Stimulated activated naive CD4-positive, alpha-beta T cell treated with Interleukin-2 at 50 U/mL for 16 hours (primary cell): ENCODE data around the gene HTR4.
"Not testable (repeated sequence)": the region's sequence is repeated elsewhere in the genome, so short reads cannot be mapped to it uniquely, and the experiment has no call there.

Source experiments
- DNase-seq: peaks from one replicate; lab custom pipeline; 2025; lab: John Stamatoyannopoulos, UW

HTR4 gene

DNA sequence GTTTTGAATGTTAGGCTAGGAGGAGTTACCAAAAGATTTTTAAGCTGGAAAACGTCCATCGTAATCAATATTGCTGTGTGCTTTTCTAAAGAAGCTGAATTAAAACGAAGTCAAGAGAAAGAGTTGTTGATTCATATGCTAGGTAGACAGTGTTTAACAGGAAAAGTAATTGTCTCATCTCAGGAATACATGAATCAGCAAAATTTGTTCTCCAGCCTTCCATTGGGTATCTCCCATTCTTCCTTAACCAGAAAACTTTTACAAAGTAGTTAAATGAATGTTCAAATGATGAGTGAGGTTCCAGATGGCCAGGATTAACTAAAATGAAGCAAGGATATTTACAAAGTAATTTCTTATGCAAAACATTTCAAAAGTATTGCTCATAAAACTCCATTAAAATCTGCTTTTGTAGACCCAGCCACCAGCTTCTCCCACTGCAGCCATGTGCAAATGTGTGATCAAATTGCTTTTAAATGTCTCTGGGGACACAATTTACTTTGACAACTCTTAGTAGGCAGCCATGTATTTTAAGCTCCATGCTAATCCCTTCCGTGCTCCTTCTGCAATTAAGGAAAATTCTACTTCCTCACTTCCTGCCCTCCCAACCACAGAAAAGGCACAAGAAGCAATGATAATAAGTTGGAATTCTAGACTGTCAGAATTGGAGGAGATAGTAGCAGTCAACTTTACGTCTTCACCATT lies 121.2 kb downstream of the HTR4 start:
- DNase-seq: no peak

DNA sequence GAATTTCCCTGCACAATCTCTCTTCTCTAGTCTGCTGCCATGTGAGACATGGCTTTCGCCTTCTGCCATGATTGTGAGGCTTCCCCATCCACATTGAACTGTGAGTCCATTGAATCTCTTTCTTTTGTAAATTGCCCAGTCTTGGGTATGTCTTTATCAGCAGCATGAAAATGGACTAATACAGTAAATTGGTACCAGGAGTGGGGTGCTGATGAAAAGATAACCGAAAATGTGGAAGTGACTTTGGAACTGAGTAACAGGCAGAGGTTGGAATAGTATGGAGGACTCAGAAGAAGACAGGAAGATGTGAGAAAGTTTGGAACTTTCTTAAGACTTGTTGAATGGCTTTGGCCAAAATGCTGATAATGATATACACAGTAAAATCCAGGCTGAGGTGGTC lies 124.9 kb downstream of the HTR4 start:
- not testable (repeated sequence) for DNase-seq

DNA sequence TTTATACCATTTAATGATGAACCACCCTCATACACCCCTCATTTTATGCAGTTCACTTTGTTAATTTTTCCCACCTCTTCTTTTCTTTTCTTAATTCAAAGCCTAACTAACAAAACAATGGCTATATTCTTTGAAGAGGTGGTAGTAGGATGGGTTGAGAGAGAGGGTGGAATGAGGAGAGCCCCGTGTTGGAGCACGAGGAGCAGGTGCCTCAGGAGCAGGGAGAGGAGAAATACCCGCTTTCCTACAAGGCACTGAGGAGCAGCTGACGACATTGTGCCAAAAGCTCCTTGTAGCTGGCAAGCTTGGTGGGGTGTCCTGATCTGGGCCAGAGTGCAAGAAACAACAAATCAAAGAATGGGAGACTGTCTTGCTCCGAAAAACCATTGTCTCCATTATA lies 129.6 kb downstream of the HTR4 start:
- no peak for DNase-seq

DNA sequence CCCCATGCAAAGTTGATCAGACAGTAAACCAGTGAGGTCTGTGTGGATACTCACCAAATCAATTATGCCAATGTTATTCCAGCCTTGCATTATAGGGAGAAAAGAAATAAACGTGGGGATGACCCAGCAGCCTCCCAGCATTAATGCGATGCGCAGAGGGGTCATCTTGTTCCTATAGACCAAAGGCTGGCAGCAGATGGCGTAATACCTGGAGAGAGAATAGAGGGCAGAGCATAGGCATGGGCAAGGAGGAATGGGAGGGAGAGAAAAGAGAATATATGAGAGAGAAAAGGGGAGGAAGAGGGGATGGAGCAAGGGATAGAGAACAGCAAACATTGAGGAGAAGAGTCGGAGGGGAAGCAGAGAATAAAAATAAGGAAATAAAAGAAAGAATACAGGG lies 131.2 kb downstream of the HTR4 start:
- no peak for DNase-seq

DNA sequence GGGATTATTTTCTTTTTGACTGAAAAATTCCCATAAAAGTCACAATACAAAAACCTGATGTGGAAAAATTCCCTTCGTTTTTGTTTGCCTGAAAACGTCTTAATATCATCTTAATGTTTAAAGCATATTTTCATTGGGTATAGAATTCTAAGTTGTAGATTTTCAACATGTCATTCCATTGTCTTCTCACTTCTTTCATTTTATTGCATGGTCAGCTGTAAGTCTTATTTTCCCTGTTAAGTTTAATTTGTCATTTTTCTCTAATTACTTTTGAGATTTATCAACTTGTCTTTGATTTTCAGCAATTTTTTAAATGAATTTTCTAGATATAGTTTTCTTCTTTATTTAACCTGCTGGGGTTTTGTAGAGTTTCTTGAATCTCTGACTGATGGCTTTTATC lies 138.9 kb downstream of the HTR4 start:
- no peak for DNase-seq

DNA sequence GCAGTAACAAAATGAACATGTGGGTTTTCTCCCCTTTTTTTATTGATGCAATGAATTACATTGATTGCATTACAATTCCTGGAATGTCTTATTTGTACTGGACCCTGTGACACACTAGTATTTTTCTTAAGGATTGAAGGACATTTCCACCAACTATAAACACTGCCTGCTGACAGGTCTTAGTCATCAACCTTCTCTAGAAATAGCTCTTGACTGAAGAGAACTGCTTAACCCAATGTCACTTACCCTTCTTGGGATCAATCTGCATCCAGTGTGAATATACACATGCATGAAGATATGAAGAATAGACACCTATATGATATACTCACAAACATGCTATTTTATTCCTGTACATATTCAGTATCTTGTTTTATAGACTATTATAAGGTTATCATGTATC lies 140.0 kb downstream of the HTR4 start:
- no peak for DNase-seq

DNA sequence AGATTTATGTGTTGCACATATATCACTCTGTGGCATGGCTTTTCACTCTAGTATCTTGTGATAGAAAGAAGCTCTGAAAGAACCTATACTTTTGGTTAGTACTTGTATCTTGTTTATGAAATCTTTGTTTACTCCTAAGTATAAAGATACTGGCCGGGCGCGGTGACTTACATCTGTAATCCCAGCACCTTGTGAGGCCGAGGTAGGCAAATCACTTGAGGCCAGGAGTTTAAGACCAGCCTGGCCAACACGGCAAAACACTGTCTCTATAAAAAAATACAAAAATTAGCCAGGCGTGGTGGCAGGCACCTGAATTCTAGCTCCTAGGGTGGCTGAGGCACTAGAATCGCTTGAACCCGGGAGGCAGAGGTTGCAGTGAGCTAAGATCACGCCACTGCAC lies 141.8 kb downstream of the HTR4 start:
- no peak for DNase-seq

DNA sequence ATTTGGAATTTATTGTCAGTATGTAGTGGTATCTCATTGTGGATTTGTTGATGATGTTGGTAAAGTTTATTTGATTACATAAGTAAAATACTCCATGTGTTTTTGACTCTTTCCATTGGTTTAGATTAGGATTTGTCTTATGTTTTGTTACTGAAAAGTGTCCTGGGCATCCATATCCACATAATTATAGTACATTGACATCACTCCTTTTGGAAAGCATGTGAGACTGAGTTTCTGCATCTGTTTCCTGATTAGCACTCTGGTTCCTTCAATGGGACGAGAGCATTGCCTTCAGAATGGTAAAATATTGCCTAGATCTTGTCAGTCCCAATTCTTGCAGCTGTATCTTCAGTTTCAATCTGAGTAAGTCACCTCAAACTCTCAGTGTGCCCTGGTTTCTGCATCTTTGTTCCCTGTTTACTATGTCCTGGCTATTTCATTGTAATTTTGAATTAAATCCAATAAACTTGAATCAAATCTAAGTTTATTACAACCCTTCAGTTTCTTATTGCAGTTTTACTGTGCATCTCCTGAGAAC lies 142.4 kb downstream of the HTR4 start:
- no peak for DNase-seq

DNA sequence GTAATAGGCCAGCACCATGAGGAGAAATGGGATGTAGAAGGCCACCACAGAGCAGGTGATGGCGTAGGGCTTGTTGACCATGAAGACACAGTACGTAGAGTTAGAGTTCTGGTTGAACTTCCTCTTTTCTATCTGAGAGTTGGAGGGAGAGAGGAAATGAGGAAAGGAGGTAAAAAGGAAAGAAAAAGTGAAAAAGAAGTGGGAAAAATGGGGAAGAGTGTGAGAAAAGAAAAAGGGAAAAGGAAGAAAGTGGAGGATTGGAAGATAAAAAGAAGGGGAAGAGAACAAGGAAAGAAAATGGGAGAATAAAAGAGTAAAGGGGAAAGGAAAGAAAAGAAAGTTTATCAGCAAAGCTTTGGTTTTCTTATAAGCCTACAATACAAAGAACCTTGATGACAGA lies 144.4 kb downstream of the HTR4 start:
- no peak for DNase-seq

DNA sequence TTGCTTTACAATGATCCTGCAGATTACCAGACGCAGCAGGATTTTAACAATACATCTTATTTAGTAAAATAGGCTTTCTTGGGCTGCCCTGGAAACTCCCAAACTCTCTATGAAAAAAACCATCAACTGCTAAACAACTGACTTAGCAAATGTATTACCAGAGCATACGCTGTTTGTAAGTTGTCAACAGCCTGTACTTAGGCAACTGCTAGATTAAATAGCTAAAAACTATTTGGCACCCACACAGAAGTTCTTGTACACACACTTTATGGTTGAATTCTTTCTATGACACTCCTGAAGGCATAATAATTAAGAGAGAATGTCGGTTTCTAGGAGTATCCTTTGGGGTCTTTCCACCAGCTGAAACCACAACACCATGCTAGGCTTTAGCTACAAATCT lies 146.7 kb downstream of the HTR4 start:
- no peak for DNase-seq

DNA sequence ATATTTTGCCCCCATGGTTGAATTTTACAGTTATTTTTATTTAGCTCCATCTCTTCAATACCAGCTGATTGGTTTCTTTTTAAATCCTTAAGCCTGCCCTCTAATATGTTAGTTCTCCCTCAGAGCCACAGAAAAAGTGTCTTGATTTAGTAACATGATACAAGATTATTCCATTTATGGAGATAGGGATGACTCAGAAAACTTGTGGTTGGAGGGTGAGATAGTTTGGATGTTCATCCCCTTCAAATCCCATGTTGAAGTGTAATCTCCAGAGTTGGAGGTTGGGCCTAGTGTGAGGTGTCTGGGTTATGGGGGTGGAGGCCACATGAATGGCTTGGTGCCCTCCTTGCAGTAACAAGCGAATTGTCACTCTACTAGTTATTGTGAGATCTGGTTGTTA lies 154.9 kb downstream of the HTR4 start:
- DNase-seq: no peak

DNA sequence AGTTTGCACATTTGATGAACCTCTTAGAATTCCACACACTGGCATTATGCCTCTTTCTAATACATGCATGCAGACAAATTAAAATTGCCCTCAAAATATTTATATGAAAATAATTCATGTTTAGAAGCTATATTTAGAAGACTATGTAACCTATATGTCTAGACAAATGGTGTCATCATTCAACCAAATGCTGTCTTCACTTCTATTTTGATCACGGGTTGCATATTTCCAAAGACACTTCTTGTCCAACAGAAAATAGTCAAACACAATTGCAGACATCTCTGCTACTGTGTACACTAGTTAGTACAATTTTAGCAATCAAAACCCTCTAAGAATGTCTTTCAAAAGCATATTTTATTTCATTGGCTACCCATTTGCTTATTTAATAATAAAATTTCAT lies 156.6 kb downstream of the HTR4 start:
- no peak for DNase-seq

DNA sequence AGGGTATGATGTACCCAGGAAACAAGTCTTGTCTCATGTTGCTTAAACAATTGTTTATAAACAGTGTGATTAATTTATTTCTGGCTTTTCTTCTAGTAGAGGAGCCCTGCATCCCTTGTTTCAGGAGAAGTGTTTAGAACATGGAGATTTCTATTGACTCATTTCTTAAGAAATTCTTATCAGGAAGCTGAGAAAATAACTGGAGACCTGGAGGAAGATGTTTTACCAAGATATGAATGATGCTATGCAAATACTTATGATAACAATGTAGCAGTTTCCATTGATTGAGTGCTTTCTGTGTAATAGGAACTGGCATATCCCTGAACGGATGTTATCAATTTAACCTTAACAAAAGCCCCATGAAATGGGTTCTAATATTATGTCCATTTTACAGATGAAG lies 162.0 kb downstream of the HTR4 start:
- DNase-seq: no peak

DNA sequence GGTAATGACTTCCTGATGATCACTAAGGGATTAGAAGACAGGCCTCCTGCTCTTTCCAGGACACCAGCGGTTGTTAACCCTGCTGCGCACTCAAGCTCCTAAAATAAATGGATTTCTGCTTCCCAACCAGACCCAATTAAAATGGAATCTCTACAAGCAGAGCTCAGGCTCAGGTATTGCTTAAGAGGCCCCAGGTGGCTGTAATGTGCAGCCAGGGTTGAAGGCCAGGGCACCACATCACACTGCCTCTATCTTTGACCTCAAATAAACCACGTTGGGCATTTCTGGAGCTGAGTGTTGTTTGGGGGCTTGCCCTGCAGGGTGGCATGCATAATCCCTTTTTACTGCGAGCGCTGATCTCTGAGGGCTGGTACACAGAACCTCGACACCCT lies 162.5 kb downstream of the HTR4 start:
- DNase-seq: no peak

DNA sequence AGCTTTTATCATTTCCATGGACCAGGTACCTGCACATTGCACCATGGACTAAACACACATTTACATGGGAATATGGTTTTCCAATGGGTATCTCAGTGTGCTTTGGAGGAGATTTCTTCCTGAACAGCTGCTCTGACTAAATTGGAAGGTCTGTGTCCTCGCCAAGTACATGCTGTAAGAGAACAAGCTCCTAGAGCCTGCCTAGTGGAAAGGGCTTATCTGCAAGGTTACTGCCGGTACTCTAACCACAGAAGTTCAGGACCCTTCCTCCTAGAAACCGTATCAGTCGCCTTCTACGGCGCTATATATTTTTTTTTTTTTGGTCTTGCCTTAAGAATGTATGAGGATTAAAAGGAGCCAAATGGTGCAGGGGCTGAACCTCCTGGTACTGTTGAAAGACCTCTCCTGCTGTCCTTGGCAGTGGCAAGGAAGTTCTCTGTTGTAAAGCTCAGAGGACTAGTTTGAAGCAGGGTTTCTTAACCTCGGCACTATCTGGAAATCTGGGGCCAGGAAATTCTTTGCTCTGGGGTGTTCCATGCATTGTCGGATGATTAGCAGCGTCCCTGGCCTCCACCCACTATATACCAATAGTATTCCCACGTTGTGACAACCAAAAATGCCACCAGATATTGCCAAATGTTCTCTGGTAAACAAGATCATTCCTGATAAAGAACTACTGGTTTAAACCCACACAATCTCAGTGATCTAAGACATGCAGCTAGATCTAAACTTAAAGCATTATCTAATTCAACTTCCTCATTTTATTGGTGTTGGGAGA lies 163.1 kb downstream of the HTR4 start:
- DNase-seq: no peak

DNA sequence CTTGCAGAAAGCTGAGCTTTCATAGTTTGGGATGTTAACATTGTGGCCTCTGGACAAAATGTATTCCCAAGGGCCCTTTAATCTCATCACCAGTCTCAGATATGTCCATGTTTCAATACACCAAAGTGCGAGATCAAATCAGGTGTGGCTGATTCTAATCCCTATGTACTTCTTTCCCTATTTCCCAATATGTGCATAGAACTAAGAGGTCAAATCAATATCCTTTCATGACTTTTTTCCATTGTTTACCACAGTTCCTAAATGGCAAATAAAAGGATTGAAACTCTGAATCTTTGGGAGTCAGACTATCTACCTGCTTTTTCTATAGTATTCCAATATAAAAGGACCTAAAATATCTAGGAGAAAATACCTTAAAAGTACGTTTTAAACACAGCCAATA lies 165.6 kb downstream of the HTR4 start:
- DNase-seq: no peak

DNA sequence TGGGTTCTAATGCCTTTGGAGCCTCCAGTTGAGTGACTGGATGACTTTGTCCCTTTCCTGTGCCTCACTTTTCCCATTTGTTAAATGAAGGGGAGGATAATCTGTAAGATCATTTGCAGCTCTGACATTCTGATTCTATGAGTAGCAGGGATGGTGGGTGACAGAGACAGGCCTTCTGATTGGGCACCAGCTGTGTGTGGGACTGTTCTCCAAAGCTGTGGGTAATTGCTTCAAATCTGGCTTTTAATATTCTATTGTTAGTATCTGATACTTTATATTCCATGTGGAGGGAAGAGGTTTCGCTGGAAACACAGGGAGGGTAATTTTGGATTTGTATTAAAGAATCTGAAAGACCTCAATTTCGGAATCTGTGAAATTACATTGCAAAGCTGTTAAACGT lies 167.9 kb downstream of the HTR4 start:
- DNase-seq: no peak

DNA sequence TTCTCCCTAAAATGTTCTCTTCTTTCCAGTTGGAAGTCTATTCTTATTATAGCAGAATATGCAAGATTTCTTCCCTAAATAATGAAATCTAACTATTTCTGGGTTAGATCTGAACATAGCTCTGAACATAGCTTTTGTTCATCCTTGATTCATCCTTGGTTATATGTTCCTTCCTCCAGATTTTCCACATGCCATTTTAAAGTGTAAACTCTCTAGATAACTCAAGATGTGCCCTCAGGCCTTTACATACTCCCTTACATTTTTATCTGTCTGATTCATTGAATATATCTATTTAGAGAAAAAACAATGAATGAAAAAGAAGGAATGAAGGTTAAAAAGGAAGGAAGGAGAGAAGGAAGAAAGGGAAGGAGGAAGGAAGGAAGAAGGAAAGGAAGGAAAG lies 169.7 kb downstream of the HTR4 start:
- DNase-seq: no peak

DNA sequence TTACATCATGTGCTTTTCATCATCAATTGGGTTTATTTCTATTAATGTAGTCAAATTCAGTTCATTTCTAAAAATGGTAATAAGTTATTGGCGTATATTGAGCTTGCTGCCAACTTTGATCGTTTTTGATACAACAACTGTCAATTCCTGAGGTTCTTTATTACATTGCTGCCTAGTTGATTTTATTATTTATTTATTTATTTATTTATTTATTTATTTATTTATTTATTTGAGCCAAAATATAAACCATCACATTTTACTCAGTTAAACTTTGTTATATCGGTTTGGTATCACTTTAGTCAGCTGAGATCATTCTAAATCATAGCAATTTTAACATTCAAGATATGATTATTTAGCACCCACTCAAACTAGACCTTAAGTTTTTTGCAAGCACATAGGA lies 170.6 kb downstream of the HTR4 start:
- DNase-seq: no peak

DNA sequence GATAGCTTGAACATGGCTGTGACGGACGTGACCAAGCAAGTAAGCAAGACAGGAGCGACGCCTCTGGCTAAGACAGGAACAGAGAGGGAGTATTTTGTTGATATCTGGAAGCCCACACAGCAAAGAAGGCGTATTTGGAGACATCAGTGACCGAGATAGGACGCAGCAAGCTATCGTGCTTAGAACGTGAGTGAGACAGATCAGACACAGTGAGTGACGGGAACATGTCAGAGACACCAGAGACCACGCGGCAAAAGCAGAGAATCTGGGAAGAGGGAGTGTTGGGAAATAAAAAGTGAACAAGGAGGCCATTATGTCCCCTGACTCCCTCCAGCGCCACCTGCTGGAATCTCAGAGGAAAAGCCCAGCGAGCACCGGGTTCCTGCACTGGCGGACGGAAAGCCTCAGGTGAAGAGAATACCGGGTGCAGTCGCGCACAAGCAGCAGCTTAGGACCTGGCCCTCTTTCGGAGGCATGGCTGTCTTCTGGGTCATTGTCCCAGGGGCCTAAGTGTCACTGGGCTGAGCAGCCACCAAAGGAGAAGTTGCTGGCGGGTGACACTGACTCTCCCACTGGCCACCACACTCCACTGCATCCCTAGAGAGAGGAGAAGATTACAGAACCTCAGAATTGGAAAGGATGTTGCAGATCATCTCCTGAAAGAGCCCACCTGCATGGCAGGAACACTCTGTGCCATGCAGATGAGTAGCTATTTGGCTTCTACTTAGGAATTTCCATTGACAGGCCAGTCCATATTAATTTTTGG lies 171.4 kb downstream of the HTR4 start:
- peak; percentile 34 for DNase-seq

DNA sequence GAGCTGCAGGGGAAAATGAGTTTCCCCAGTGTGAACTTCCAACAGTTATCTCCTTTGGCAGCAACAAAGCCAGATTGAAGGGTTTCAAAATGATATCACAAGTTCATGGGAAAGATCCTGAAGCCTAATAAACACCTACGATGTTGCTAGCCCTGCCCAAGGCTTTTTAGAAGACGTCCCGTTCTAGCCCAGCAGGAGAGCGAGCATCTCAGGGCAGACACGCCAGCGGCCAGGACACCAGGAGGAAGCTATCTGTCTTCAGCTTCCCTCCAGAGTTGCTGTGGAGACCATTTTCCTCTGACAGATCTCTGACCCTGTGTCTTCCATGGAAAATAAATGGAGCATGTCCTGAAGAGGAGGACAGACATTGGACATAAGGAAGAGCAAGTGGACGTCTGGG lies 172.1 kb downstream of the HTR4 start:
- DNase-seq: no peak

DNA sequence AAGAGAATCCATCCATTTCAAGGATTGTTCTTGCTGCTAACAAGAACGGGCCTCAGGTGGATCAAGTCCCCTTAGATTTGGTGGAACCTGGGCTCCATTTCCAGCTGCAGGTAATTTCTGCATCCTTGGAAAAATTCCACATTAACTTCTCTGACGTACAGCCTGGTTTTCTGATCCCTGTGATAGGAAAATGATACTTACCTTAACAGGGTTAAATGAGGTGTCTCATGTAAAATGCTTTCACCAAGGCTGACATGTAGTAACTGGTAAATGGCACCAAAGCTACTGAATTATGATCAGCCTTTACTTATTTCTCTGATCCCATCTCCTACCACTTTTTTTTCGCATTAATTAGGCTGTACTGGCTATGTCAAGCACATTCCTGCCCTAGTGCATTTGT lies 176.9 kb downstream of the HTR4 start:
- DNase-seq: no peak

DNA sequence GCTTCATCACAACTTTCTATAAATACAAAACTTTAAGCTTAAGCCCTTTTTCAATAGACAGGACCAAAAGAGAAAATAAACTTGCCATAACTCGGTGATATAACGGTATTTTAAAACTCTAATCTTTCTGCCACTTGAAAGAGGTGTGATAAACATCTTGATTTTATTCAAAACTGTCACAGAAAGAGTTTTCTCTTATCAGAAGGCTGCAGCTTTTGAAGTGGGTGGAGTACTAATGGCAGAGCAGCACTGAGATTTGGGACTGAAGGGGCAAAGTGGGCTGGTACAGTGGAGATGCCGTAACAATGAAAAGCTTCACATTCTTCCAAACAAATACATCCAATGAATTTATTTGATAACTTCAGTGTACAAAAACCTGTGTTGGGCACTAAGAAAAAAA lies 178.0 kb downstream of the HTR4 start:
- DNase-seq: no peak
